Measurements from ENCODE around the gene TBX1.

TBX1 gene

DNA sequence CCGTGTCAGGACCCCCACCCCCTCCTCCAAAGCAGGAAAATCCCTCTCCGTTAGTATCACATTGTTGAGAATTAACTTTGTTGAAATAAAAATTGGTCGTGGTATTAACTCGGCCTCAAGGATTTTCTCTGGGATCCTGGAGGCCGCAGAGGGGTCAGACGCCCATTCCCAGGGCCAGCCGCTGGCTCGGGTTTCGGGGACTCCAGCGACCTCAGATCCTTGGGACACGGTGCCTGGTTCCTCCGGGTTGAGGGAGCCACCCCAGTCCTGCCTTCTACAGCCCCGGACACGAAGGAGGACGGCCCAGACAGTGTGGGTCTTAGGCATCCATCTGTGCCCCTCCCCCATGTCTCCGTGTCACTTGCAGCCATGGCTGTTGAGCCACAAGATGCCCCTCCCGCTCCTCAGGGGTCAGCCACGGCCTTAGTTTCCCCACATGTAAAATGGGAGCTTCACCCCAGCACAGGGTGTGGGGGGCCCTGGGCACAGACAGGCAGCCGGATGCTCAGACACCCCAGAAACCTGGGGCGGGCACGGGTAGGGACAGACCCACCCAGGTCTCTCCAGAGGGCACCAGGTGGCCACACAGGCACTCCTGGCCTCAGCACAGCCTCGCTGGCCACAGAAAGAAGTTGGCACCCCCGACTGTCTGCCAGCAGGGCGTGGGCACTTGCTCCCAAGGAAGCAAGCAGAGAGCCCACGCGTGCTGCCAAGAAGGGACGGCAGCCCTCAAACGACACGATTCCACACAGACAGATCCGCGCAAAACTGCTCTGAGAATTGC lies 21.7 kb upstream of the TBX1 start:
- no peak for DNase-seq (ENCODE audit: low spot score)

DNA sequence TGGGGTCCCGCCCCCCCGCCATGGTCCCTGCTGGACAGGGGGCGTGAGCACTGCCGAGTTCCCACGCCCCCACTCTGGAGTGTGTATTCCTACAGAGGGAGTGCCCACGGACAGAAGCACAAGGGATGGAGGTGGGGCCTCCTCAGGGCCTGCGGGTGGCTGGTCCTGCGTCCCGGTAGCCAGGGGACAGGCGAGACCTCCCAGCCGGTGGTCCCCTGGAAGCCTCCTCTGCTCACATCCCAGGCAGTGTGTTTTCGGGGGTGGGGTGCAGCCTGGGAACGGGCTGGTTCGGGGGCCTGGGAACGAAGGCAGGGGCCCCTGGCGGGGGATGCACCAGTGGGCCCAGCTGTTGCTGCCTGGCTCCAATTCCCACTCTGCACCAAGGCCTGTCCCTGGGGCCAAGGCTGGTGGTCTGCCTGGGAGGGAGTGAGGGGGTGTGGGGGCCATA lies 21.1 kb upstream of the TBX1 start:
- no peak for DNase-seq (ENCODE audit: low spot score)

DNA sequence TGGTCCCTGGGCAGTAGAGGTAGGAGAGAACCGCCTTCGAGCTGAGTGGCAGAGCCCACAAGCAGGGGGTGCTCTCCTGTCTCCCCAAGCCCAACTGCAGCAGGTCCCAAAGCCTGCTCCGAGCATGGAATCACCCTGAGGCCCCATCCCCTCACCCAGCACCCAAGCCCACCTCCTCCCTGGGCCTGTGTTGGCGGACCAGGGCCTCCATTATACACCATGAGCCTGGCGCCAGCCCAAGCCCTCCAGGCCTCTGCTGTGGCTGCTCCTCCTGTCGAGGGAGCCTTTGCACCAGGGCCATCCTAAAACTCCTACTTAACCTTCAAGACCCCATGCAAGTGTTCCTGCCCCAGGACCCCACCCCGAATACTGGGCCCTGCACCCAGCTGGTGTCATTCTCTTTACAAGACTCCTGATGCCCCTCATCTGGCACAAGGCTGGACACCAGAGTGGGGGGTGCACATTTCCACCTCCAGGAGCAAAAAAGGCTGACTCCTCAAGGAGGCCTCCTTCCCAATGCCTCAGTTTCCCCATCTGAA lies 20.6 kb upstream of the TBX1 start:
- no peak for DNase-seq (ENCODE audit: low spot score)

DNA sequence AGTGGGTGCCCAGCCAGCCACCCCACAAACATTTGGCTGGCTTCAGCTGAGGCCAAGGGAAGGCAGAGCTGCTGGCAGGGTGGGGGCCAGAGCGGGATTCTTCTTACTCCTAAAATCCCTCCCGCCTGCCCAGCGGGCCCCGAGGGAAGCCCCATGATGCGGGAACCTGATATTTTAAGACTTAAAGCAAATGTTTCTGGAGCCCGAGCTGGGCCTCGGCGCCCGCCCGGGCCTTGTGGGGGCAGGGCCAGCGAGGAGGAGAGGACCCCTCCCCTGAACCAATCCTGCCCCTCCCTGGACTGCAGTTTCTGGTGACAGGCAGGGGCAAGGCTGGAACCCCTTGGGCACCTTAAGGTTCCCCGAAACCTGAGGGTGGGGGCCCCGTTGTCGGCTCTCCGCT lies 20.0 kb upstream of the TBX1 start:
- DNase-seq (ENCODE audit: low spot score), result no peak

DNA sequence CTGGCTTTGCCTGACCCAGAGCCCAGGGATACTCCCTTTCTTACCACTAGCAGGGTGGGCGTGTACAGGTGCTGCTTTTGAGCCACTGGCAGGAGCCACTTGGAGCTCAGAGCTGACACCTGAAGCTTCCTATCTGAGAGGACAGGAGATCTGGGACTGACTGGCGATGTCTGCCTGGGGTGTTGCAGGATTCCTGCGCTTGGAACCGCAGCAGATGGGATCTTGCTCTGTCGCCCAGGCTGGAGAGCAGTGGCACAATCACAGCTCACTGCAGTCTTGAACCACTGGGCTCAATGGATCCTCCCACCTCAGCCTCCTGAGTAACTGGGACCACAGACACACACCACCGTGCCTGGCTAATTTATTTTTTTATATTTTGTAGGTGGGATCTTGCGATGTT lies 19.5 kb upstream of the TBX1 start:
- DNase-seq (ENCODE audit: low spot score), result no peak

DNA sequence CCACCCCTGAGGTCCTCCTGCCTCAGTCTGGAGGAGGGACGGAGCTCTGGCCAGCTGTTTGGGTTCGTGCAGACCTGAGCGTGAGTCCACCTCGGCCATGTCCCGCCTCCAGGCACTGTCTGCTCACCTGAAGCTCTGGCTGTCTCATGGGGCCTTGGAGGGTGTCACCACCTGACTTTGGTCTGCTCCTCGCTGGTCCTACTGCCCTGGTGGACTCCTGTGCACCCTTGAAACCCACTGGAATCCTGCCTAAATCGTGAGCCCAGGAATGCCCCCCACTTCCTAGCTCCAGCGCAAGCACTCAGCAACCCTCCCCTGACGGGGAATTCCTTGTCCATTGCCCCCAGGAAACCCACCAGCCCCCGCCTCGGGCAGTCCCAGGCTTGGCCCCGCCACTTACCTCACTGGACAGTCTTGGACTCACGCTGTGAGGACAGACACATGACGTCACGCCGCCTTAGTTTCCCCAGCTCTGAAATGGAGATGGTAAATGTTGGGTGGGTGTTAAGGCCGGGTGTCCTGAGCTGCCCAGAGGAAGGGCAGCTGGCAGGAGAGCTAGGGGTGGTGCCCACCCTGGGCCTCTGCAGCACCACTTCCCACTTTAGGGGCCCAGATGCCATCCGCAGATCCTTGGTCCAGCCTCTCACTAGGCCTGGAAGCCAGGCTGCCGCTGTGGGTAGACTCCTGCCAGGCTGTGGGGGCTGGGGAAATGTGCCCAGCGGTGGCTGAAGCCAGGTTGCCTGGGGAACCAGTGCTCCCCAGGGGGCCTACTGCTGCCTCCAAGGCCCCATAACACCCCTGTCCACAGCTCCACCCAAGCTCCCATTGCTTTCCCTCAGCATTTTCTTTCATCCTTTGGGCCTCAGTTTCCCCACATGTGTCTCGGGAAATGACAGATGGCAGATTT lies 18.2 kb upstream of the TBX1 start:
- DNase-seq (ENCODE audit: low spot score), result no peak

DNA sequence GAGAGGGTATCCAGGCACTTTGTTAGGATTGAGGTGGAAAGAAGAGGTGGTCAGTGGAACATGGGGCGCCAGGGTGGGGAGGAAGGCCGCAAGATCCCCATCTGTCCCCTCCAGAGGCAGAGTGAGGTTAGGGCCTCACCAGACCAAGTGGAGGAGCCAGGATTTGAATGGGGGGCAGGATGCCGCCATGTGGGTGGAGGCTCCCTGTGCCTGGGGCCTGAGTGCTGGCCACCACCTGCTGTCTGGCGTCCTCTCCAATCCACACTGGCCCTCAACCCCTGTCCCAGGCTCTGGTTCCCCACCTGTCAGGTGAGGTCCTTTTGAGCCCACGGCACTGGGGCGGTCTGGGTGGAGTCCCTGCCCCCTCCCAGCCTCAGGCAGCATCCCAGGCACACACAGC lies 17.5 kb upstream of the TBX1 start:
- no peak for DNase-seq (ENCODE audit: low spot score)

DNA sequence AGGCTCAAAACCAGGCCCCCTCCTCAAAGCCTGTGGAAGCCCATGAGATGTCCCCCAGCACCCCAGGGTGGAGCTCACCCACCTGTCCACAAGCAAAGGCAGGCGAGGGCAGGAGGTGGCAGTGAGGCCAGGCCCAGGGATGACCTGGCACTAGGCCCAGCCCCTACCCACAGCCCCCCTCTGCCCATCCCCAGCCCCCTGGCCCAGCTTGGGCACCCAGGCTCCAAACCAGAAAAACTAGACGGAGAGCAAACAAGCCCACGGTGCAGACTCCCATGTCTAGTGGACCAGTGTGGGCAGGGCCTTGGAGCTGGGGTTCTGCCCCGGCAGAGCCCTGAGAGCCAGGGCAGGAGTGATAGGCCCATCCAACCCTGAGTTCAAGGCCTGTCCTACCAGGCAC lies 16.9 kb upstream of the TBX1 start:
- DNase-seq (ENCODE audit: low spot score), result no peak

DNA sequence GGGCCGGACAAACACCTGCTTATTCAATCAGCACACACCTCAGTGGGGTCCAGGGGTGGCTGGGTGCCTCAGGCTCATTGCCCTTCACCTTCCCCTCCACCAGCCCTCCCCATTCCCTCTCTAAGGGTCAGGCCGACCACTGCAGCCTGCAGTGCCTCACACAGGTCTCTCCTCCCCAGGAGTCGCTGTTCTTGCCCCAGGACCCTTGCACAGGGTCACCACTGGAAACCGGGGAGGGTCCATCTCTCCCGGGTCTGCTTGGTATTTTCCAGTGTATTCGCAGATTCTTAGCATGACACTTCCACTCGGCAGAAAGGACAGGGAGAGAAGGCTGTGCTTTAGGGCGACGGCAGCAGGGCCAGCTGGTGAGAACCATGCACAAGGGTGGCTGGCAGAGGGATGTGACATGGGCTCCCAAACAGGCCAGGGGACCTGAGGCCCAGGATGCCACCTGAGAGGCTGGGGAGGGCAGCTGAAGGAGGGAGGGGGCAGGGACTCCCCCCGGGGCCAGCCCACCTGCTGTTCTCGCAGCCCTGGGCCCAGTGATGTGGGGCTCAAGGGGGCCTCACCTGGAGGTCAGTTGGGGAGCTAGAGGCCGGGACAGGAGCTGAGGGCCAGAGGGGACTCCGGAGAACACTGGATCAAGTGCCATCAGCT lies 16.1 kb upstream of the TBX1 start:
- DNase-seq (ENCODE audit: low spot score), result no peak

DNA sequence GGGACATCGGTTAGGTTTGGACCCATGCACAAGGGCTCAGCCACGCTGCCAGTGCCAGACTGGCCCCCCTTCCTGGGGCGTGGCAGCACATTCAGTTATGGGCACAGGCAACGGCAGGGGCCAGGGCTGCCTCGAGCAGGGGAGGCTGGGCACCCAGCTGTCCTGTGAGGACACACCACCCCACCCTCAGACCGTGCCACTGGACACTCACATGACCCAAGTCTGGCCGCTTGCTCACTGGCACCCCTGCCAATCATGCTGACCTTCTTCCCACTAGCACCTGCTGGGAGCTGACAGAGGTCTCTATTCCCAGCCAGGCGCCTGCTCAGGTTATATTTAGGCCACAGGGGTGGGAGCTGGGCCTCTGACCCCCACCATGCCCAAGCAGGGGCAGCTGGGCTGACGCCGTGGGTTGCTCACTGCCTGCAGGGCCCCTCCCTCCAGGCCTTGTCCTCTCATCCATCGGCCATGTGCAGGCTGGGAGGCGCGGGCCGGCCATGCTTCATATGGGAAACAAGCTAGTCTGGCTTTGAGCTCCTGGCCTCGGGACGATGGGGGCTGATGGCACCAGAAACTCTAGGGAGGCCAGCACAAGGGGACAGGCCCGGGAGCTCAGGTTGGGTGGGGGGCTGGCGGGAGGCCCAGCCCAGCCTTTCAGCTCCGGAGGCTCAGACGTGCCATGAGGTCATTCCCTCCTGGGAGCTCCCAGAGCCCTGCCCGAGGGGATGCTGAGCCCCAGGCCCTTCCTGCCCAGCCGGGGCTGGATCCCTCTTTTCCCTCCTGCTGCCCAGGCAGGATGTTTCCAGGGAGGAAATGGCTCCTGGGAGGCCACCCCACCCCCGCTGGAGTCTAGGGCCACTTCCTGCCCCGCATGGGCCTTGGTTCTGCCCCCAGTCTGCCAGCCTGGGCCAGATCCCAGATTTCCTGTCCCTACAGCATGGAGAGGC lies 15.2 kb upstream of the TBX1 start:
- DNase-seq (ENCODE audit: low spot score), result no peak

DNA sequence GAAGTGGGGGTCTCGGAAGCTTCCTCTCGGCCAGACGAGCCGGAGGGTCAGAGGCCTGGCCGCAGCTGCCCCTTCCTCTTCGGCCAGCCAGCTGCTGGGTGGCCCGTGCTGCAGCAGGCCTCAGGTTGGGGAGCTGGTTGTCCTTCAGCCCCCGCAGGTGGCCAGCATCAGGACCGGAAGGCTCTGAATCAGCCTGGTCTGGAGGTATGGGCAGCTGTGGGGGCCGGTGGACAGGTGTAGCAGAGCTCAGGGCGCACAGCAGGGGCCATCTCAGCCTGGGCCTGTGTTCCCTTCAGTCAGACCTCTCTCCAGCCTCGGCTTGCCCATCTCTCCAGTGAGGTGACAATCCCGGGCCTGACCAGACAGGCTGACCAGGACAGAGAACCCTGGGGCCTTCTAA lies 13.9 kb upstream of the TBX1 start:
- no peak for DNase-seq (ENCODE audit: low spot score)

DNA sequence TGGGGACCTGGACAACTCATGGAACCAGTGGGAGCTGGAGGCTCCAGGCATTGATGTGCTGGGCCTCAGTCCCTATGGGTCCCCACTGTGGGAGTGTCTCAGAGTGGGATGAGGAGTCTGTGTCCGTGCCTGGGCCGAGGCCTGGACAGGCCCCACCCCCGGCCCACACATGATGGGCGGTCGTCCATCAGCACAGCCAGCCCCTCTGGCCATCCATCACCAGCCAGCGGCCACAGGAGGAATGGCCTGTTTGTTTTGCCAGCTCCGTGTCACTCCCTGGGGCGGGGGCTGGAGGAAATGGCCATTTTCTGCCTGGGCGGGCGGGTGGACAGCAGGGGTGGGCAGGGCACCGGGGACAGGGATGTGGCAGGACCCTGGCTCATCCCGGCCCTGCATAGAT lies 13.0 kb upstream of the TBX1 start:
- DNase-seq (ENCODE audit: low spot score), result no peak

DNA sequence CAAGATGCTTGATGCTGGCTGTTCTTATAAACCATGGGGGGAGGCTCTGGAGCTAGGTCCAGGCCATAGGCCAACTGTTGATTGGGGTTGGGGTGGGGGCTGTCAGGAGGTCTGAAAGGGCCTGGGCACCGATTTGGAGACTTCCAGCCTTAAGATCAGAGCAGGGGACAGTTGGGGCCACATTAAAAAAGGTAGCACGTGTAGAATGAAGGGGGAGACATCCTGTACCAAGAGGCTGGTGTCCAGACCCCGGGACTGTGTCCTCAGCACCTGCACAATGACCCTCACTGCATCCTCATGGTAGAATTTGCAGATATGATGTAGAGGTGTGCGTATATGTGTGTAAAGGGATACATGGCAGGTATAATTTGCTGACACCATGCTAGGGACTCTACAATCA lies 12.4 kb upstream of the TBX1 start:
- DNase-seq (ENCODE audit: low spot score), result no peak

DNA sequence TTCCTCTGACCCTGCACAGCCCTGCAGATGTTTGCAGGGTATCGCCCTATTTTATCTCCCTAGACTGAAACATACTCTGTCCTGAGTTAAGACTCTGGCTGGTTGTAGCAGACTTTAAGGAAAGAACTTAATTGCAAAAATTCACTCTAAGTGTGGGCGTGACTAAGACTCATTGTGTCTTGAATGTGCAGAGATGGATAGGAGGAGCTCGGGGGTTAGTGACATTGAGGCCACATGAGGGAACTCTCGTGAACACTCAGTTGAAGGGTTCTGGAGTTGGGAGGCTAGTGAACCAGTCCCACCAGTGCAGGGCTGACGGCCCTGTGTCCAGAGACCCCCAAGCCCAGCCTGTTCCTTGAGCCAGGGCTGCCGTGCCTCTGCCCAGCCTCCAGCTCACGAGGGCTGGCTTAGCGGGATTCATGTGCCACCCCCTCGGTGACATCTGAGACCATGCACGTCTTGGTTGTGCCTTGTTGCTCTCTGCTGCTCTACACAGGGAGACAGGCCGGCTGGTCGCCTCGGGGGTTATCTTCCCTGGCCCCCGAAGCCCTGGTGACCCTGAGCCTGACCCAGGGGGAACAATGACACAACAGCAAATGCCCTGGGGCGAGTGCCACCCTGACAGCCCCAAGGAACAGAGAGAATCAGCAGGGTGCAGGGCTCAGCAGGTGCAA lies 11.4 kb upstream of the TBX1 start:
- DNase-seq (ENCODE audit: low spot score), result no peak

DNA sequence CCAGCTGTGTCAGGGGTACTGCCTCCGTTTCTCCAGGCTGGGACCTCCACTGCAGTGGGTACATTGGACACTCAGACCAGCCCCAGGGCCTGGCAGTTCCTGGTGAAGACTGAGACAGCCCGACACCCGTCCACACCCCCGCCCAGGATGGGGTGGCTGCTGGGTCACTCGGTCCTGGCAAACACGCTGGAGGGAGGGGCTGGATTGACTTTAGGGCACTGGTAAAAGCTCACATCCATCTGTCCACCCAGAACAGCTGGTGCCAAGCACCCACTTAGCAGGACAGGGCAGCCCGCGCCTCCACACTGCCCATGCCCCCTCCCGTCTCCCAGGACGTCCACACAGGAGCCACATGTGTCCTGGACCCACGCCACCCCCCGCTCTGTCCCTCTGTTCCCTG lies 10.7 kb upstream of the TBX1 start:
- DNase-seq (ENCODE audit: low spot score), result no peak

DNA sequence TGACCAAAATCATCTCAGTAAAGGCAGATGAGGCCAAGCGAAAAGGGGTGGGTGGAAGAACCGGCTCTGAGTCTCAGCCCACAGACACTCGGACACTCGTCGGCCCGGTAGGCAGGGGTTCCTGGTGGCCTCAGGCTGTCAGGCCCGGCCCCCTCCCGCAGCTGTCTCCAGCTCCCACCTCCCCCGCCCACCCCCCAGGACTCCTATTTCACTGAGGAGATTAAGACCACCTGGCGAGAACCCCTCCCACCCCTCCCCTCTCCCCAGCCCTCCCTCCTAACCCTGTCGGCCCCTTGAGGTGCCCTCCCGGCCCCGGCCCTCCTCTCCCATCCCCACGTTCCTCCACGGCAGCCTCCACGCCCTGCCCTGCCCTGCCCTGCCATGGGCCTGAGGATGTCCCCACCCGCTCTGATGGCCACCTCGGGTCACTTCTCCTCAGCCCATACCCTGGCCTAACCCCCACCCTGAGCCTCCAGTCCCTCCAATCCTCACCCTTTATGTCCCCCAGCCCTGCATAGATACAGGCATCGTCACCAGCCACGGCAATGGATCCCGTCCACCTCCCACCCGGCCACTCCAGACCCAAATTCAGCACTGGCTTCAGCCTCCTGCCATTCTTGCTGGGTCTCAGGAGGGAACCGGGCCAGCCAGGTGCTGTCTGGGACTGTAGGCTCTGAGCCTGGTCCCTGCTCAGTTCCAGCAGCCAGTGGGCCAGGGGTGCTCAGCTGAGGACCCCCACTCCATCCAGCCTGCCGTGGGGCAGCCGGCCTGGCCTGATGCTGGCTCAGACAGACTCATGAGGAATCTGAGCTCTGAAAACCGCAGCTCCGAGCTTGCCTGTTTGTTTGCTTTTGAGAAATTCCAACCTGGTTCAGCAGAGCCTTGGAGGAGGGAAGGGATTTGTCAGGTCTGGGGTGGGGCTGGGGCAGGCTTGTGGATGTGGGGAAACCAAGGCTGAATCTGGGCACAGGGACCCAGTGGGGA lies 9.8 kb upstream of the TBX1 start:
- no peak for DNase-seq (ENCODE audit: low spot score)

DNA sequence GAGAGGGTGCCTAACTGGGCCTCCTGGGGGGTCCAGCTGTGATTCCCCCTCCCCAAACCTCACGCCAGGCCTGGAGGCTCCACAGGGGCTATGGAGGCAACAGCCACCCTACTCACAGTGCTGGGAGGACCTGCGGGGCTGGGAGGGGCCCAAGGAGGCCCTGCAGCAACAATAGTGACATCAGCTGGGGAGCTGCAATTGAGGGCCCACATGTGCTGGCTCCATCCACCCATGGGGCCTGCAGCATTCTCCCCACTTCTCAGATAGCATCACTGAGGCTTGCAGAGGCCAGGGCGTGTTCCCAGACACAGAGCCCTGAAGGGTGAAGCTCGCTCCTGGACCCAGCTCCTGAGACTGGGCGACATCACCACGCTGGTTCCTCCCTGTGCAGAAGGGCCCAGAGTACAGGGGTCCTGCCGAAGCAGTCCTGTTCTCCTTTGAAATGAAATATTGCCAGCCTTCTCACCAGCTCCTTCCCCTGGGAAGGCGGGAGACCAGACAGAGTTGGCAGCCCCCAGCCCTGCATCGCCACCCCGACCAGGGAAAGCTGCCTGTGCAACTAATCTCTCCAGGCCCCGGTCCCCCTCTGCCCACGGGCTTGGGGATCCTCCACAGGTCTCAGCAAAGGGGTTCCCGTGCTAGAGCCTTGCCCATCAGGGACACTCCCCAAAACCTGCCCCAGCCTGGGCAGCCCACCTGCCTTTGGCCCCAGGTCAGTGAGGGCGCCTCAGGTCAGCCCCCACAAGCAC lies 8.9 kb upstream of the TBX1 start:
- no peak for DNase-seq (ENCODE audit: low spot score)

DNA sequence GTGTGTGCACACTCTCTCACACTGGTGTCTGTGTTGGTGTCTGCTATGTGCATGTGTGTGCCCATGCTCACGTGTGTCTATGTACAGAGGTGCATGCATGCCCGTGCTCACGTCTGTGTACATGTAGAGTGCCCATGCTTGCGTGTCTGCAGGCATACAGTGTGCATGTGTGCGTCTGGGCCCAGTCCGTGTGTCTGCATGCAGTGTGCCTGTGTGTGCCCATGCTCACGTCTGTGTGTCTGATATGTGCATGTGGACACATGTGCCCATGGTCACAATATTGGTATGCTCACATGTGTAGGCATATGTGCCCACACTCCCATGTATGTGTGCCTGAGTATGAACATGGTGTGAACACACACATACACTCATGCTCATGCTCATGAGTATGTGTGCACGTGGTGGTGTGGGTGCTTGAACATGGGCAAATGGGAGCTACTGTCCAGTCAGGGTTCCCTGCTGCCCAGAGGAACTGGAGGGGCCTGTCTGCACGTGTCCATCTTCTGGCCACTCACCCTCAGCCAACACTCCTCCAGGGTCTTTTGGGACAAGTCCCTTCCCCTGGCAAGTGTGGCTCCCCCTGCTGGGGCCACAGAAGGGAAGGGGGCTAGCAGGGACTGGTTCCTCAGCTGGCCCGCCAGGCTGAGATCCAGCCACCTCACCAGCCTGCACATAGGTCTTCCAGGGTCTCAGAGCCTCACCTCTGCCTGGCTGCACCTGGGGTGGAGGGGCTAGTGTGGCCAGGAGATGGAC lies 7.3 kb upstream of the TBX1 start:
- no peak for DNase-seq (ENCODE audit: low spot score)

Measured in hepatic stellate cell (primary cell).